K562 treated with DMSO at 1 percent for 12 hours (cell line): Measurements from ENCODE around the gene EFNA5. TPM values are rescaled to one million over a fixed set of nuclear protein-coding genes. Genes with fewer than 3 reads are reported as not detected.

Experiments
- total RNA-seq: library from RNA; unstranded; fragments of 300-600 nt; gene quantifications from 2 replicates; pipeline ENCODE4 v1.2.3, GENCODE V29; 2022; ENCODE audit not compliant: insufficient read depth

The EFNA5 gene
- not detected in 2 replicates for total RNA-seq

DNA sequence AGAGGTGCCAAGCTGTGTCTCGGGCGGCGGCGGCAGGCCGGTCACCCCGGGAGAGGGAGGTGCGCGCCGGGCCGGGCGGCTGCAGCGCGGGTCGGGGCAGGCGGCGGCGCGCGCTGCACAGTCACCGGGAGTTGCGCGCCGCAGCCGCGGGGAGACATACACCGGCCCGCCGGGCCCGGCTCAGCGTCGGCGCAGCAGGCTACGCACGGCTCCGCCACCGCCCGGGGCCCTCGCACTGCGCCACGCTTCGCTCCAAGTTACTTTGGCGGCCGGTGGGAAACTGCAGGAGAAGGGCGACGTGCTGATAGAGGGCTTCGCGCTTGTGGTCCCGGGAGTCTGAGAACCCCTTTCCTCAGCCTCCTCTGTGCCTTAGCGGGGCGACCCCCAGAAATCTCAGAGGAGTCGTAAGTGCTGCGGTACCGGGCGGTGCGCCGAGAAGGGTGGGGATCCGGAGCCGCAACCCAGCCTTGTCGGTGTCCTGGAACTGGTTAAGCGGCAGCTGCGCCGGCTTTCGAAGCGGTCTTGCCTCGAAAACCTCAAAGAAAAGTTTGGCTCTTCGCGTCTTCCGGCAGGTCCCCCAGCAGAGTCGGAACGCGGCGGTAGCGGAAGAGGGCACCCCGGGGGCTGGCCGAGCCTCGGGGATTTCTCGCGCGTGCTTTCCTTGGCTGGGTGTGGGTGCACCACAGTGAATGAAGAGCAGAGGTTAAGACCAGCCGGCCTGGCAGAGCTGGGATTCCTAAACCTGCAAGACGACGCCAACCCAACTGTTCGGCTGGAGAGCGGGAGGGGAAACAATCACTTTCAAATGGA is at the start of gene EFNA5:
EFNA5 (minus strand) TSS at position 6 of the 810 bp plus-strand sequence.

